GM20431 (cell line): Measurements from ENCODE around the gene LUC7L.
"Not testable (repeated sequence)": the region's sequence is repeated elsewhere in the genome, so short reads cannot be mapped to it uniquely, and the experiment has no call there.

Experiments
- in situ Hi-C: fragments of 300-500 bp; cut with MseI, MboI; formaldehyde crosslinking; loops from one replicate; pipeline ENCODE4 v1.15.0; 2020; ENCODE audit warnings: low sequenced_read_pairs; ENCODE audit not compliant: unreplicated experiment

Gene LUC7L

DNA sequence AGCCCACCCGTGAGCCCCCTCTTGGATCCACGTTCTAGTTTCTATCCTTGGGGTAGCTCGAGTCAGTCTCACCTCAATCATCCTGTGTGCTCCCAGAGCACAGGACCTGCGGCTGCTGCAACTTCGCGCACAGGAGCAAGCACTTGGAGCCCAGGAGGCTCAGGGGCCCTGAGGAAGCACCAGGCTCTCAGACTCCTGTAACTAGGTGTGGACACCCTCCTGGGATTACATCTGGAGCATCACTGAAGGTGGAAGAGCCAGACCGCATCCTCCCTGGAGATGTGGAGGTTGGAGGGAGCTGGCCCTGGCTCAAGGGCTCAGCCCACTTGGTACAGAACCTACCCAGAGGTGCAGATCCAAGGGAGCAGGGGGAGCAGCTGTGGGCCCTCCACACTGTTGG is 46.2 kb downstream of the LUC7L start:
- in situ Hi-C loops = loop anchor here (5.0 kb wide), 1 partner anchor 66 kb away; no protein-coding TSS in a partner anchor

DNA sequence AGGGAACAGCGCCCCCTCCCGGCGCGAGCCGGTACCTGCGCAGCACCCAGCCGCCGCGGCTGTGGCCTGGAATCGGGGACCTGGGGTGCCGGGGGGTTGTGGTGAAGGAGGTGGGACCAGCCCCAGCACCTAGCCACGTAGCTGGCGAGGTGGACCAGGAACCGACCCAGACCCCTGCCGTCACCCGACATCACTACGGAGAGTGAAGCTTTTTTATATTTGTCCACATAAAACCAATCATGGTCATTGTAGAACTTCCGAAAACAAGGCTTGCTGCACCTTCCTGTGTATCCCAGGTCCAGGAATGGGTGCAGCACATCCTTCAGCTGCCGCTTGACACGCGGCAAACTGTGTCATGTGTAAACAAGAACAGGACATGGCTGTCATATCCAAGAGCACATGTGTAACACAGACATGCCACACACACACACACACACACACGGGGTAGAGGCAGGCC is 47.7 kb downstream of the LUC7L start:
- in situ Hi-C loops = loop anchor here (5.0 kb wide), 1 partner anchor 64 kb away; no protein-coding TSS in a partner anchor

DNA sequence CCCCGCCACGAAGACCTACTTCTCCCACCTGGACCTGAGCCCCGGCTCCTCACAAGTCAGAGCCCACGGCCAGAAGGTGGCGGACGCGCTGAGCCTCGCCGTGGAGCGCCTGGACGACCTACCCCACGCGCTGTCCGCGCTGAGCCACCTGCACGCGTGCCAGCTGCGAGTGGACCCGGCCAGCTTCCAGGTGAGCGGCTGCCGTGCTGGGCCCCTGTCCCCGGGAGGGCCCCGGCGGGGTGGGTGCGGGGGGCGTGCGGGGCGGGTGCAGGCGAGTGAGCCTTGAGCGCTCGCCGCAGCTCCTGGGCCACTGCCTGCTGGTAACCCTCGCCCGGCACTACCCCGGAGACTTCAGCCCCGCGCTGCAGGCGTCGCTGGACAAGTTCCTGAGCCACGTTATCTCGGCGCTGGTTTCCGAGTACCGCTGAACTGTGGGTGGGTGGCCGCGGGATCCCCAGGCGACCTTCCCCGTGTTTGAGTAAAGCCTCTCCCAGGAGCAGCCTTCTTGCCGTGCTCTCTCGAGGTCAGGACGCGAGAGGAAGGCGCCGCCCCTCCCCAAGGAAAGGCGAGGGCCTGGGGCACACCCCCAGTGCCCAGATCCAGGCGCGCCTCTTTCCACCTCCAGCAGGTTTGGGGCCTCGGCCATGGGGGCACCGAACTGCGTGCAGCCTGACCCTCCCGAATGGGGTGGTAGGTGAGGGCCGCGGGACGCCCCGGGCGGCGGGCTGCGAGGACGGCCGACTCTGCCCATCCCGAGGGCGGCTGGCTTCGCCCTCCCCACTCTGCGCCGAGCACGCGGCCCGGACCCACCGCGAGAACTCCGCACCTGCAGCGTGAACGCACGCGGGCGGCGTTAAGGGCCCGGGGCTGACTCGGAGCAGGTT is 48.3 kb downstream of the LUC7L start:
- in situ Hi-C loops = loop anchor here (5.0 kb wide), 1 partner anchor 64 kb away; no protein-coding TSS in a partner anchor

DNA sequence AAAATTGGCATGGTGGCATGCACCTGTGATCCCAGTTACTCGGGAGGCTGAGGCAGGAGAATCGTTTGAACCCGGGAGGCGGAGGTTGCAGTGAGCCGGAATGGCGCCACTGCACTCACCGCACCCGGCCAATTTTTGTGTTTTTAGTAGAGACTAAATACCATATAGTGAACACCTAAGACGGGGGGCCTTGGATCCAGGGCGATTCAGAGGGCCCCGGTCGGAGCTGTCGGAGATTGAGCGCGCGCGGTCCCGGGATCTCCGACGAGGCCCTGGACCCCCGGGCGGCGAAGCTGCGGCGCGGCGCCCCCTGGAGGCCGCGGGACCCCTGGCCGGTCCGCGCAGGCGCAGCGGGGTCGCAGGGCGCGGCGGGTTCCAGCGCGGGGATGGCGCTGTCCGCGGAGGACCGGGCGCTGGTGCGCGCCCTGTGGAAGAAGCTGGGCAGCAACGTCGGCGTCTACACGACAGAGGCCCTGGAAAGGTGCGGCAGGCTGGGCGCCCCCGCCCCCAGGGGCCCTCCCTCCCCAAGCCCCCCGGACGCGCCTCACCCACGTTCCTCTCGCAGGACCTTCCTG is 49.1 kb downstream of the LUC7L start, which contains the start of gene HBQ1:
Gene HBQ1 (plus strand): TSS at position 359 of the 575 bp plus-strand sequence. CDS start 28 bp downstream, at position 387.
- in situ Hi-C loops = loop anchor here (5.0 kb wide), 1 partner anchor 63 kb away; no protein-coding TSS in a partner anchor

DNA sequence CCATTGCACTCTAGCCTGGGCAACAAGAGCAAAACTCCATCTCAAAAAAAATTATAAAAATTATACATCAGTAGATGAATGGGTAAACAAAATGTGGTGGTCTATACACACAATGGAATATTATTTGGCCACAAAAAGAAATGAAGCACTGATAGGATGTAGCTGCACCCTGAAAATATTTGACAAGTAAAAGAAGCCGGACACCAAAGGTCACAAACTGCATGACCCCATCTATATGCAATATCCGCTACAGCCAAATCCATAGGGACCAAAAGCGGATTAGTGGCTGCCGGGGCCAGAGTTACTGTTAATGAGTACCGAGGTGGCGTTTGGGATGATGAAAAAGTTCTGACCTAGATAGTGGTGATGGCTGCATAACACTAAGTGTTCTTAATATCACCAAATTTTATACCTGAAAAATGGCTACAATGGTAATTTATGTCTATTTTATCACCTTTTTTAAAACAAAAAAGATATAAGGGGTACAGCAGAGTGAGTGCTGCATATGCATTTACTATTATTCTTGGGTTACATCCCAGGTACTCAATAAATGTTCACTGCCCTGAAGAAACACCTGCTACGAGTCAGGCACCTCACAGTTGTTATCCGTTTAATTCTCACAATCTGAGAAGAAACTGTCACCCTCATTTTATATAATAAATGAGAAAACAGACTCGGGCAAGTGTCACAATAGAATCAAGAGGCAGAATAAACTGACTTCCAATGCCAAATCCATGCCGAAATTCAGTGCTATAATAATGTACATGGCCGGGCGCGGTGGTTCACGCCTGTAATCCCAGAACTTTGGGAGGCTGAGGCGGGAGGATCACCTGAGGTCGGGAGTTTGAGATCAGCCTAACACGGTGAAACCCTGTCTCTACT is 49.8 kb downstream of the LUC7L start:
- in situ Hi-C loops = loop anchor here (5.0 kb wide), 1 partner anchor 62 kb away; no protein-coding TSS in a partner anchor

DNA sequence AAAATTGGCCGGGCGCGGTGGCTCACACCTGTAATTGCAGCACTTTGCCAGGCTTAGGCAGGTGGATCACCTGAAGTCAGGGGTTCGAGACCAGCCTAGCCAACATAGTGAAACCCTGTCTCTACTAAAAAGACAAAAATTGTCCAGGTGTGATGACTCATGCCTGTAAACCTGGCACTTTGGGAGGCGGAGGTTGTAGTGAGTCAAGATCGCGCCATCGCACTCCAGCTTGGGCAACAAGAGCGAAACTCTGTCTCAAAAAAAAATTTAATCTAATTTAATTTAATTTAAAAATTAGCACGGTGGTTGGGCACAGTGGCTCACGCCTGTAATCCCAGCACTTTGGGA is 50.6 kb downstream of the LUC7L start:
- in situ Hi-C loops = no loop called here

DNA sequence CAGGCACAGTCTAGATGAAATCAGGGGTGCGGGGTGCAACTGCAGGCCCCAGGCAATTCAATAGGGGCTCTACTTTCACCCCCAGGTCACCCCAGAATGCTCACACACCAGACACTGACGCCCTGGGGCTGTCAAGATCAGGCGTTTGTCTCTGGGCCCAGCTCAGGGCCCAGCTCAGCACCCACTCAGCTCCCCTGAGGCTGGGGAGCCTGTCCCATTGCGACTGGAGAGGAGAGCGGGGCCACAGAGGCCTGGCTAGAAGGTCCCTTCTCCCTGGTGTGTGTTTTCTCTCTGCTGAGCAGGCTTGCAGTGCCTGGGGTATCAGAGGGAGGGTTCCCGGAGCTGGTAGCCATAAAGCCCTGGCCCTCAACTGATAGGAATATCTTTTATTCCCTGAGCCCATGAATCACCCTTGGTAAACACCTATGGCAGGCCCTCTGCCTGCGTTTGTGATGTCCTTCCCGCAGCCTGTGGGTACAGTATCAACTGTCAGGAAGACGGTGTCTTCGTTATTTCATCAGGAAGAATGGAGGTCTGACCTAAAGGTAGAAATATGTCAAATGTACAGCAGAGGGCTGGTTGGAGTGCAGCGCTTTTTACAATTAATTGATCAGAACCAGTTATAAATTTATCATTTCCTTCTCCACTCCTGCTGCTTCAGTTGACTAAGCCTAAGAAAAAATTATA is 51.1 kb downstream of the LUC7L start:
- in situ Hi-C loops = no loop called here

DNA sequence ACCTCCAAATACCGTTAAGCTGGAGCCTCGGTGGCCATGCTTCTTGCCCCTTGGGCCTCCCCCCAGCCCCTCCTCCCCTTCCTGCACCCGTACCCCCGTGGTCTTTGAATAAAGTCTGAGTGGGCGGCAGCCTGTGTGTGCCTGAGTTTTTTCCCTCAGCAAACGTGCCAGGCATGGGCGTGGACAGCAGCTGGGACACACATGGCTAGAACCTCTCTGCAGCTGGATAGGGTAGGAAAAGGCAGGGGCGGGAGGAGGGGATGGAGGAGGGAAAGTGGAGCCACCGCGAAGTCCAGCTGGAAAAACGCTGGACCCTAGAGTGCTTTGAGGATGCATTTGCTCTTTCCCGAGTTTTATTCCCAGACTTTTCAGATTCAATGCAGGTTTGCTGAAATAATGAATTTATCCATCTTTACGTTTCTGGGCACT is 51.8 kb downstream of the LUC7L start:
- in situ Hi-C loops = no loop called here

DNA sequence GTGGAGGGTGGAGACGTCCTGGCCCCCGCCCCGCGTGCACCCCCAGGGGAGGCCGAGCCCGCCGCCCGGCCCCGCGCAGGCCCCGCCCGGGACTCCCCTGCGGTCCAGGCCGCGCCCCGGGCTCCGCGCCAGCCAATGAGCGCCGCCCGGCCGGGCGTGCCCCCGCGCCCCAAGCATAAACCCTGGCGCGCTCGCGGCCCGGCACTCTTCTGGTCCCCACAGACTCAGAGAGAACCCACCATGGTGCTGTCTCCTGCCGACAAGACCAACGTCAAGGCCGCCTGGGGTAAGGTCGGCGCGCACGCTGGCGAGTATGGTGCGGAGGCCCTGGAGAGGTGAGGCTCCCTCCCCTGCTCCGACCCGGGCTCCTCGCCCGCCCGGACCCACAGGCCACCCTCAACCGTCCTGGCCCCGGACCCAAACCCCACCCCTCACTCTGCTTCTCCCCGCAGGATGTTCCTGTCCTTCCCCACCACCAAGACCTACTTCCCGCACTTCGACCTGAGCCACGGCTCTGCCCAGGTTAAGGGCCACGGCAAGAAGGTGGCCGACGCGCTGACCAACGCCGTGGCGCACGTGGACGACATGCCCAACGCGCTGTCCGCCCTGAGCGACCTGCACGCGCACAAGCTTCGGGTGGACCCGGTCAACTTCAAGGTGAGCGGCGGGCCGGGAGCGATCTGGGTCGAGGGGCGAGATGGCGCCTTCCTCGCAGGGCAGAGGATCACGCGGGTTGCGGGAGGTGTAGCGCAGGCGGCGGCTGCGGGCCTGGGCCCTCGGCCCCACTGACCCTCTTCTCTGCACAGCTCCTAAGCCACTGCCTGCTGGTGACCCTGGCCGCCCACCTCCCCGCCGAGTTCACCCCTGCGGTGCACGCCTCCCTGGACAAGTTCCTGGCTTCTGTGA is 52.5 kb downstream of the LUC7L start, which contains the start of gene HBA1:
Gene HBA1 (plus strand): TSS at position 204 of the 906 bp plus-strand sequence. CDS start 37 bp downstream, at position 241.
- in situ Hi-C loops = not testable (repeated sequence)

DNA sequence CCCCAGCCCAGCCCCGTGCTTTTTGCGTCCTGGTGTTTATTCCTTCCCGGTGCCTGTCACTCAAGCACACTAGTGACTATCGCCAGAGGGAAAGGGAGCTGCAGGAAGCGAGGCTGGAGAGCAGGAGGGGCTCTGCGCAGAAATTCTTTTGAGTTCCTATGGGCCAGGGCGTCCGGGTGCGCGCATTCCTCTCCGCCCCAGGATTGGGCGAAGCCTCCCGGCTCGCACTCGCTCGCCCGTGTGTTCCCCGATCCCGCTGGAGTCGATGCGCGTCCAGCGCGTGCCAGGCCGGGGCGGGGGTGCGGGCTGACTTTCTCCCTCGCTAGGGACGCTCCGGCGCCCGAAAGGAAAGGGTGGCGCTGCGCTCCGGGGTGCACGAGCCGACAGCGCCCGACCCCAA is 53.2 kb downstream of the LUC7L start:
- in situ Hi-C loops = not testable (repeated sequence)

DNA sequence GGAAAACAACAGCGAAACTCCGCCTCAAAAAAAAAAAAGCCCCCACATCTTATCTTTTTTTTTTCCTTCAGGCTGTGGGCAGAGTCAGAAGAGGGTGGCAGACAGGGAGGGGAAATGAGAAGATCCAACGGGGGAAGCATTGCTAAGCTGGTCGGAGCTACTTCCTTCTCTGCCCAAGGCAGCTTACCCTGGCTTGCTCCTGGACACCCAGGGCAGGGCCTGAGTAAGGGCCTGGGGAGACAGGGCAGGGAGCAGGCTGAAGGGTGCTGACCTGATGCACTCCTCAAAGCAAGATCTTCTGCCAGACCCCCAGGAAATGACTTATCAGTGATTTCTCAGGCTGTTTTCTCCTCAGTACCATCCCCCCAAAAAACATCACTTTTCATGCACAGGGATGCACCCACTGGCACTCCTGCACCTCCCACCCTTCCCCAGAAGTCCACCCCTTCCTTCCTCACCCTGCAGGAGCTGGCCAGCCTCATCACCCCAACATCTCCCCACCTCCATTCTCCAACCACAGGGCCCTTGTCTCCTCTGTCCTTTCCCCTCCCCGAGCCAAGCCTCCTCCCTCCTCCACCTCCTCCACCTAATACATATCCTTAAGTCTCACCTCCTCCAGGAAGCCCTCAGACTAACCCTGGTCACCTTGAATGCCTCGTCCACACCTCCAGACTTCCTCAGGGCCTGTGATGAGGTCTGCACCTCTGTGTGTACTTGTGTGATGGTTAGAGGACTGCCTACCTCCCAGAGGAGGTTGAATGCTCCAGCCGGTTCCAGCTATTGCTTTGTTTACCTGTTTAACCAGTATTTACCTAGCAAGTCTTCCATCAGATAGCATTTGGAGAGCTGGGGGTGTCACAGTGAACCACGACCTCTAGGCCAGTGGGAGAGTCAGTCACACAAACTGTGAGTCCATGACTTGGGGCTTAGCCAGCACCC is 54.0 kb downstream of the LUC7L start:
- in situ Hi-C loops = no loop called here

DNA sequence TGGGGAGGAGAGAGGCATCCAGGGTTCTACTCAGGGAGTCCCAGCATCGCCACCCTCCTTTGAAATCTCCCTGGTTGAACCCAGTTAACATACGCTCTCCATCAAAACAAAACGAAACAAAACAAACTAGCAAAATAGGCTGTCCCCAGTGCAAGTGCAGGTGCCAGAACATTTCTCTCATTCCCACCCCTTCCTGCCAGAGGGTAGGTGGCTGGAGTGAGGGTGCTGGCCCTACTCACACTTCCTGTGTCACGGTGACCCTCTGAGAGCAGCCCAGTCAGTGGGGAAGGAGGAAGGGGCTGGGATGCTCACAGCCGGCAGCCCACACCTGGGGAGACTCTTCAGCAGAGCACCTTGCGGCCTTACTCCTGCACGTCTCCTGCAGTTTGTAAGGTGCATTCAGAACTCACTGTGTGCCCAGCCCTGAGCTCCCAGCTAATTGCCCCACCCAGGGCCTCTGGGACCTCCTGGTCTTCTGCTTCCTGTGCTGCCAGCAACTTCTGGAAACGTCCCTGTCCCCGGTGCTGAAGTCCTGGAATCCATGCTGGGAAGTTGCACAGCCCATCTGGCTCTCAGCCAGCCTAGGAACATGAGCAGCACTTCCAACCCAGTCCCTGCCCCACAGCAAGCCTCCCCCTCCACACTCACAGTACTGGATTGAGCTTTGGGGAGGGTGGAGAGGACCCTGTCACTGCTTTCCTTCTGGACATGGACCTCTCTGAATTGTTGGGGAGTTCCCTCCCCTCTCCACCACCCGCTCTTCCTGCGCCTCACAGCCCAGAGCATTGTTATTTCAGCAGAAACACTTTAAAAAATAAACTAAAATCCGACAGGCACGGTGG is 55.1 kb downstream of the LUC7L start:
- in situ Hi-C loops = not testable (repeated sequence)

DNA sequence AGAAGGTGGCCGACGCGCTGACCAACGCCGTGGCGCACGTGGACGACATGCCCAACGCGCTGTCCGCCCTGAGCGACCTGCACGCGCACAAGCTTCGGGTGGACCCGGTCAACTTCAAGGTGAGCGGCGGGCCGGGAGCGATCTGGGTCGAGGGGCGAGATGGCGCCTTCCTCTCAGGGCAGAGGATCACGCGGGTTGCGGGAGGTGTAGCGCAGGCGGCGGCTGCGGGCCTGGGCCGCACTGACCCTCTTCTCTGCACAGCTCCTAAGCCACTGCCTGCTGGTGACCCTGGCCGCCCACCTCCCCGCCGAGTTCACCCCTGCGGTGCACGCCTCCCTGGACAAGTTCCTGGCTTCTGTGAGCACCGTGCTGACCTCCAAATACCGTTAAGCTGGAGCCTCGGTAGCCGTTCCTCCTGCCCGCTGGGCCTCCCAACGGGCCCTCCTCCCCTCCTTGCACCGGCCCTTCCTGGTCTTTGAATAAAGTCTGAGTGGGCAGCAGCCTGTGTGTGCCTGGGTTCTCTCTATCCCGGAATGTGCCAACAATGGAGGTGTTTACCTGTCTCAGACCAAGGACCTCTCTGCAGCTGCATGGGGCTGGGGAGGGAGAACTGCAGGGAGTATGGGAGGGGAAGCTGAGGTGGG is 55.9 kb downstream of the LUC7L start:
- in situ Hi-C loops = not testable (repeated sequence)

DNA sequence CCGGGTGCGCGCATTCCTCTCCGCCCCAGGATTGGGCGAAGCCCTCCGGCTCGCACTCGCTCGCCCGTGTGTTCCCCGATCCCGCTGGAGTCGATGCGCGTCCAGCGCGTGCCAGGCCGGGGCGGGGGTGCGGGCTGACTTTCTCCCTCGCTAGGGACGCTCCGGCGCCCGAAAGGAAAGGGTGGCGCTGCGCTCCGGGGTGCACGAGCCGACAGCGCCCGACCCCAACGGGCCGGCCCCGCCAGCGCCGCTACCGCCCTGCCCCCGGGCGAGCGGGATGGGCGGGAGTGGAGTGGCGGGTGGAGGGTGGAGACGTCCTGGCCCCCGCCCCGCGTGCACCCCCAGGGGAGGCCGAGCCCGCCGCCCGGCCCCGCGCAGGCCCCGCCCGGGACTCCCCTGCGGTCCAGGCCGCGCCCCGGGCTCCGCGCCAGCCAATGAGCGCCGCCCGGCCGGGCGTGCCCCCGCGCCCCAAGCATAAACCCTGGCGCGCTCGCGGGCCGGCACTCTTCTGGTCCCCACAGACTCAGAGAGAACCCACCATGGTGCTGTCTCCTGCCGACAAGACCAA is 56.8 kb downstream of the LUC7L start, which contains the start of gene HBA2:
Gene HBA2 (plus strand): TSS at position 503 of the 568 bp plus-strand sequence. CDS start 37 bp downstream, at position 540.
- in situ Hi-C loops = not testable (repeated sequence)

DNA sequence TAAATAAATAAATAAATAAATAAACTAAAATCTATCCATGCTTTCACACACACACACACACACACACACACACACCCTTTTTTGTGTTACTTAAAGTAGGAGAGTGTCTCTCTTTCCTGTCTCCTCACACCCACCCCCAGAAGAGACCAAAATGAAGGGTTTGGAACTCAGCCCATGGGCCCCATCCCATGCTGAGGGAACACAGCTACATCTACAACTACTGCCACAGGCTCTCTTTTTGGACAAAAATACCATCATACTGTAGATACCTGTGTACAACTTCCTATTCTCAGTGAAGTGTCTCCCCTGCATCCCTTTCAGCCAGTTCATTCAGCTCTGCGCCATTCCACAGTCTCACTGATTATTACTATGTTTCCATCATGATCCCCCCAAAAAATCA is 58.5 kb downstream of the LUC7L start:
- in situ Hi-C loops = no loop called here

DNA sequence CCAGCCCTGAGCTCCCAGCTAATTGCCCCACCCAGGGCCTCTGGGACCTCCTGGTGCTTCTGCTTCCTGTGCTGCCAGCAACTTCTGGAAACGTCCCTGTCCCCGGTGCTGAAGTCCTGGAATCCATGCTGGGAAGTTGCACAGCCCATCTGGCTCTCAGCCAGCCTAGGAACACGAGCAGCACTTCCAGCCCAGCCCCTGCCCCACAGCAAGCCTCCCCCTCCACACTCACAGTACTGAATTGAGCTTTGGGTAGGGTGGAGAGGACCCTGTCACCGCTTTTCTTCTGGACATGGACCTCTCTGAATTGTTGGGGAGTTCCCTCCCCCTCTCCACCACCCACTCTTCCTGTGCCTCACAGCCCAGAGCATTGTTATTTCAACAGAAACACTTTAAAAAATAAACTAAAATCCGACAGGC is 59.2 kb downstream of the LUC7L start:
- in situ Hi-C loops = not testable (repeated sequence)
